ENCODE results near the gene EVA1B. TPM values are rescaled to one million over a fixed set of nuclear protein-coding genes. Genes with fewer than 3 reads are reported as not detected.

The EVA1B gene
- polyA plus RNA-seq, 2 of the 4 experiments (the other 2 are of a cell fraction), result 2.9 to 8.5 TPM

DNA sequence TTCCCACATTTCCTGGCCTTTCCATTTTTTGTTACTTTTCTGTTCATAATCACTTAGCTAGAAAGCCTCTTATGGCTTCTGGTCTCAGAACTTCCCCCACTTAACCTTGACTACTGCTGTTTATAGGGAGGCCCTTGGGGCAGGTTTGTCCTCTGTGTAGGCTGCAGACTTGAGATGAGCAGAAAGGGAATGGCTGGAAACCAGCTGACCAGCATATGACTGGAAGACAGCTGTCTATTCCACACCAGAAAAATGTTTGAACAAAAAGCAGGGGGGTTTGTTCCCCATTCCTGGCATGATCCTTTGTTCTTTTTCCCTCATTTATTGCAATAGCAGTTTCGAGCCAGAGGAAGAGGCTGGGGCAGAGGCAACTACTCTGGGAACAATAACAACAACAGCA is 22.2 kb downstream of the EVA1B start:
- peaks cover 39% of the 10 kb centered on the region for H3K4me1 ChIP-seq
- H3K9me3 ChIP-seq, result no peaks in the 10 kb centered on the region
- ChIA-PET CTCF (interaction anchor here (0.6 to 2.6 kb wide), 9 partner anchors 9 to 134 kb away, joined by 3 to 12 read pairs (median 4); no protein-coding TSS in a partner anchor), POLR2A (interaction anchor here (2.1 kb wide), 1 partner anchor 86 kb away, joined by 6 read pairs; no protein-coding TSS in a partner anchor)
- H3K4me2 ChIP-seq, result no peak overlapping the region
- TF ChIP-seq RAD21 (conservative IDR thresholded peaks at IDR 0.05 in 1 of 2, IDR thresholded peaks at IDR 0.05 in 1 of 2) (no peak), ZNF302 (CRISPR knock-in tag; IDR thresholded peaks at IDR 0.05) (no peak), ZC3H11A (IDR thresholded peaks at IDR 0.05) (no peak), RARB (CRISPR knock-in tag; IDR thresholded peaks at IDR 0.05) (no peak), CEBPB (IDR thresholded peaks at IDR 0.05) (no peak), CBX8 (IDR thresholded peaks at IDR 0.05) (no peak), POLR2A (IDR thresholded peaks at IDR 0.05; ENCODE audit: low read length) (no peak), RFX5 (IDR thresholded peaks at IDR 0.05) (no peak), KDM1A (IDR thresholded peaks at IDR 0.05; ENCODE audit: low read depth) (no peak), EHF (CRISPR knock-in tag; IDR thresholded peaks at IDR 0.05) (no peak), ZSCAN20 (CRISPR knock-in tag; IDR thresholded peaks at IDR 0.05) (no peak), NR3C1 (IDR thresholded peaks at IDR 0.05) (no peak), MYC (IDR thresholded peaks at IDR 0.05; ENCODE audit: borderline replicate concordance, low read length) (no peak)
- TF ChIP-seq, protein P1, sequence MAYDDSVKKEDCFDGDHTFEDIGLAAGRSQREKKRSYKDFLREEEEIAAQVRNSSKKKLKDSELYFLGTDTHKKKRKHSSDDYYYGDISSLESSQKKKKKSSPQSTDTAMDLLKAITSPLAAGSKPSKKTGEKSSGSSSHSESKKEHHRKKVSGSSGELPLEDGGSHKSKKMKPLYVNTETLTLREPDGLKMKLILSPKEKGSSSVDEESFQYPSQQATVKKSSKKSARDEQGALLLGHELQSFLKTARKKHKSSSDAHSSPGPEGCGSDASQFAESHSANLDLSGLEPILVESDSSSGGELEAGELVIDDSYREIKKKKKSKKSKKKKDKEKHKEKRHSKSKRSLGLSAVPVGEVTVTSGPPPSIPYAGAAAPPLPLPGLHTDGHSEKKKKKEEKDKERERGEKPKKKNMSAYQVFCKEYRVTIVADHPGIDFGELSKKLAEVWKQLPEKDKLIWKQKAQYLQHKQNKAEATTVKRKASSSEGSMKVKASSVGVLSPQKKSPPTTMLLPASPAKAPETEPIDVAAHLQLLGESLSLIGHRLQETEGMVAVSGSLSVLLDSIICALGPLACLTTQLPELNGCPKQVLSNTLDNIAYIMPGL (CRISPR knock-in tag; IDR thresholded peaks at IDR 0.05; ENCODE audit: borderline replicate concordance), result no peak
- TF ChIP-seq, protein P2, sequence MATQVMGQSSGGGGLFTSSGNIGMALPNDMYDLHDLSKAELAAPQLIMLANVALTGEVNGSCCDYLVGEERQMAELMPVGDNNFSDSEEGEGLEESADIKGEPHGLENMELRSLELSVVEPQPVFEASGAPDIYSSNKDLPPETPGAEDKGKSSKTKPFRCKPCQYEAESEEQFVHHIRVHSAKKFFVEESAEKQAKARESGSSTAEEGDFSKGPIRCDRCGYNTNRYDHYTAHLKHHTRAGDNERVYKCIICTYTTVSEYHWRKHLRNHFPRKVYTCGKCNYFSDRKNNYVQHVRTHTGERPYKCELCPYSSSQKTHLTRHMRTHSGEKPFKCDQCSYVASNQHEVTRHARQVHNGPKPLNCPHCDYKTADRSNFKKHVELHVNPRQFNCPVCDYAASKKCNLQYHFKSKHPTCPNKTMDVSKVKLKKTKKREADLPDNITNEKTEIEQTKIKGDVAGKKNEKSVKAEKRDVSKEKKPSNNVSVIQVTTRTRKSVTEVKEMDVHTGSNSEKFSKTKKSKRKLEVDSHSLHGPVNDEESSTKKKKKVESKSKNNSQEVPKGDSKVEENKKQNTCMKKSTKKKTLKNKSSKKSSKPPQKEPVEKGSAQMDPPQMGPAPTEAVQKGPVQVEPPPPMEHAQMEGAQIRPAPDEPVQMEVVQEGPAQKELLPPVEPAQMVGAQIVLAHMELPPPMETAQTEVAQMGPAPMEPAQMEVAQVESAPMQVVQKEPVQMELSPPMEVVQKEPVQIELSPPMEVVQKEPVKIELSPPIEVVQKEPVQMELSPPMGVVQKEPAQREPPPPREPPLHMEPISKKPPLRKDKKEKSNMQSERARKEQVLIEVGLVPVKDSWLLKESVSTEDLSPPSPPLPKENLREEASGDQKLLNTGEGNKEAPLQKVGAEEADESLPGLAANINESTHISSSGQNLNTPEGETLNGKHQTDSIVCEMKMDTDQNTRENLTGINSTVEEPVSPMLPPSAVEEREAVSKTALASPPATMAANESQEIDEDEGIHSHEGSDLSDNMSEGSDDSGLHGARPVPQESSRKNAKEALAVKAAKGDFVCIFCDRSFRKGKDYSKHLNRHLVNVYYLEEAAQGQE (IDR thresholded peaks at IDR 0.05), result no peak
- TF ChIP-seq, protein P3, sequence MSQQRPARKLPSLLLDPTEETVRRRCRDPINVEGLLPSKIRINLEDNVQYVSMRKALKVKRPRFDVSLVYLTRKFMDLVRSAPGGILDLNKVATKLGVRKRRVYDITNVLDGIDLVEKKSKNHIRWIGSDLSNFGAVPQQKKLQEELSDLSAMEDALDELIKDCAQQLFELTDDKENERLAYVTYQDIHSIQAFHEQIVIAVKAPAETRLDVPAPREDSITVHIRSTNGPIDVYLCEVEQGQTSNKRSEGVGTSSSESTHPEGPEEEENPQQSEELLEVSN (IDR thresholded peaks at IDR 0.05; ENCODE audit: borderline replicate concordance, low read depth), result no peak
- TF ChIP-seq, protein P4, sequence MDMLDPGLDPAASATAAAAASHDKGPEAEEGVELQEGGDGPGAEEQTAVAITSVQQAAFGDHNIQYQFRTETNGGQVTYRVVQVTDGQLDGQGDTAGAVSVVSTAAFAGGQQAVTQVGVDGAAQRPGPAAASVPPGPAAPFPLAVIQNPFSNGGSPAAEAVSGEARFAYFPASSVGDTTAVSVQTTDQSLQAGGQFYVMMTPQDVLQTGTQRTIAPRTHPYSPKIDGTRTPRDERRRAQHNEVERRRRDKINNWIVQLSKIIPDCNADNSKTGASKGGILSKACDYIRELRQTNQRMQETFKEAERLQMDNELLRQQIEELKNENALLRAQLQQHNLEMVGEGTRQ (IDR thresholded peaks at IDR 0.05), result no peak
- H3K27ac ChIP-seq, result peak overlapping the region in 1 of 2 experiments; percentile 56; a peak in 3 of 6 replicates
- H3K4me3 ChIP-seq, result no peak overlapping the region
- DNase-seq (ENCODE audit: low read depth in 1 of 2, low spot score in 1 of 2) (no peak), ATAC-seq (no peak), FAIRE-seq (no peak)
- WGBS (ENCODE audit: missing lambda C conversion rate), result 87% methylated on average over 1 of the region's 1 CpG

DNA sequence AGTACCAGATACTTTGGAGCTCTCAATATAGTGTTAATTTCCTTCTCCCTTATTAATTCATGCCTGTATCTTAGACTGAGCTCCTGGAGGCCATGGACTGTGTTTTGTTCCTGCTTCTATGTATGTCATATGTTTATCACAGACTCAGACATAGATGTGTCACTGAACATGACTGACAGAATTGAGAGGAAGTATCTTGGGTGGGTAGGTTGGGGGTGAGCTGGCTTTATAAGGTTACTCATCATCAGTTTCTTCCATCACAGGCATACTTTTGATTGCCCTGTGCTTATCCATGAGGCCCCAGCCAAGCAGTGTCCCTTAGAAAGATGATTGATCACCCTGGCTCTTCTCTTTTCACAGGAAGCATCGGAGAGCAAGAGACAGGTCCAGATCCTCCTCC is 22.9 kb downstream of the EVA1B start:
- FAIRE-seq (no peak), DNase-seq (ENCODE audit: low read depth in 1 of 2, low spot score in 1 of 2) (no peak), ATAC-seq (no peak)
- ChIA-PET POLR2A (interaction anchor here (1.0 to 2.1 kb wide), 2 partner anchors 86 to 151 kb away, joined by 3 to 6 read pairs; partner anchors contain the start of gene TRAPPC3), CTCF (interaction anchor here (0.6 to 2.6 kb wide), 16 partner anchors 9 to 201 kb away, joined by 3 to 12 read pairs (median 4); partner anchors contain the start of genes THRAP3 and TRAPPC3)
- Histone ChIP-seq H3K9me3 (no peaks in the 10 kb centered on the region), H3K4me3 (no peak overlapping the region), H3K4me2 (peak overlapping the region; percentile 47), H3K4me1 (peaks cover 32% of the 10 kb centered on the region), H3K27ac (peak overlapping the region; percentile 25 to 56; a peak in 3 of 6 replicates)
- 100% methylated on average over 1 of the region's 1 CpG for WGBS (ENCODE audit: missing lambda C conversion rate)
- TF ChIP-seq HOXB13 (CRISPR knock-in tag; IDR thresholded peaks at IDR 0.05; ENCODE audit: low read depth) (no peak), PHF8 (IDR thresholded peaks at IDR 0.05; ENCODE audit: borderline replicate concordance, low read depth) (no peak), CEBPB (IDR thresholded peaks at IDR 0.05) (no peak), POLR2A (IDR thresholded peaks at IDR 0.05; ENCODE audit: low read length) (no peak), FOSB (CRISPR knock-in tag; IDR thresholded peaks at IDR 0.05) (no peak)
- TF ChIP-seq, protein P1 (CRISPR knock-in tag; IDR thresholded peaks at IDR 0.05; ENCODE audit: borderline replicate concordance), result no peak
- TF ChIP-seq, protein P5, sequence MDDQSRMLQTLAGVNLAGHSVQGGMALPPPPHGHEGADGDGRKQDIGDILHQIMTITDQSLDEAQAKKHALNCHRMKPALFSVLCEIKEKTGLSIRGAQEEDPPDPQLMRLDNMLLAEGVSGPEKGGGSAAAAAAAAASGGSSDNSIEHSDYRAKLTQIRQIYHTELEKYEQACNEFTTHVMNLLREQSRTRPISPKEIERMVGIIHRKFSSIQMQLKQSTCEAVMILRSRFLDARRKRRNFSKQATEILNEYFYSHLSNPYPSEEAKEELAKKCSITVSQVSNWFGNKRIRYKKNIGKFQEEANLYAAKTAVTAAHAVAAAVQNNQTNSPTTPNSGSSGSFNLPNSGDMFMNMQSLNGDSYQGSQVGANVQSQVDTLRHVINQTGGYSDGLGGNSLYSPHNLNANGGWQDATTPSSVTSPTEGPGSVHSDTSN (IDR thresholded peaks at IDR 0.05), result no peak
